ENCODE measurements around the gene SPIB. TPM values are rescaled to one million over a fixed set of nuclear protein-coding genes. Genes with fewer than 3 reads are reported as not detected.
"Not testable (repeated sequence)": the region's sequence is repeated elsewhere in the genome, so short reads cannot be mapped to it uniquely, and the experiment has no call there.

SPIB gene
- total RNA-seq, 2 donors from 2014 or later: not detected

DNA sequence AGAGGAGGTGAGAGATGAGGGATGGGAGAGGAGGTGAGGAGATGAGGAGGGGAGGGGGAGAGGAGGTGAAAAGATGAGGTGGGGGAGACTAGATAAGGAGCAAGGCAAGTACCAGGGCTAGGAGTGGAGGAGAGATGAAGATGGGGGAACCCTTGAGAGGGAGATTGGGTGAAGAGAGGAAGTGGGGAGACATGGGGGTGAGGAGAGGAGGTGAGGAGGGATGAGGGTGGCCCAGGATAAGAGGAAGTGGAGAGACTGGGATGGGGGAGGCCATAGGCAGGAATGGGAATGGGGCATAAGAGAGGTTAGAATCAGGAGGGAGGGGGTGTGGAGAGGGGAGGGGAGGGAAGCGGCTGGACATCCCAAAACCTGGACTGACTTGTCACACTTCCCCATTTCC lies 40.9 kb downstream of the SPIB start:
- ATAC-seq (no peak), DNase-seq (no peak)
- intact Hi-C loops (cut with DNase I): loop anchor here (2.0 to 5.0 kb wide), 3 partner anchors 91 to 103 kb away; partner anchors contain the start of gene NAPSA (in 1 of the 2)

DNA sequence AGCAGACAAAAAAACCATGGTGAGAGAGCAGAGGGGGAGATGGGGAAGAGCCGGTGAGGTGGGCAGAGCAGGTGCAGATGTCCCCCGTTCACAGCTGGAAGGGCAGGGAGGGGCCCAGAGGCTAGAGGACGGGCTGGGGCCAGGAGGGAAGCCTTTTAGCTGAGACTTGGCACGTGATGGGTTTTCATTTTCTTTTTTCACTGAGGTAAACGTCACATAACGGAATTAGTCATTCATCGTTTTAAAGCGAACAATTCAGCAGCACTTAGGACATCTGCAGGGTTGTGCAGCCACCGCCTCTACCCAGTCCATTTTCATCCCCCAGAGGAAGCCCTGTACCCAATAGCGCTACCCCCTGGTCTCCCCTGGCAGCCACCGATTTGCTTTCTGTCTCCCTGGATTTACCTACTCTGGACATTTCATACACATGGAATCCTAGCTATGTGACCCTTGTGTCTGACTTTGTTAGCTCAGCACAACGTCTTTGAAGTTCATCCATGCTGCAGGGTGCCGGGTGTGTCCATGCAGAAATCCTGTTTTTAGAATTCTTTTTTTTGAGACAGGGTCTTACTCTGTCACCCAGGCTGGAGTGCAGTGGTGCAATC lies 41.5 kb downstream of the SPIB start:
- DNase-seq: no peak
- intact Hi-C loops (cut with DNase I): loop anchor here (2.0 to 5.0 kb wide), 3 partner anchors 91 to 103 kb away; partner anchors contain the start of gene NAPSA (in 1 of the 2)
- ATAC-seq: no peak

DNA sequence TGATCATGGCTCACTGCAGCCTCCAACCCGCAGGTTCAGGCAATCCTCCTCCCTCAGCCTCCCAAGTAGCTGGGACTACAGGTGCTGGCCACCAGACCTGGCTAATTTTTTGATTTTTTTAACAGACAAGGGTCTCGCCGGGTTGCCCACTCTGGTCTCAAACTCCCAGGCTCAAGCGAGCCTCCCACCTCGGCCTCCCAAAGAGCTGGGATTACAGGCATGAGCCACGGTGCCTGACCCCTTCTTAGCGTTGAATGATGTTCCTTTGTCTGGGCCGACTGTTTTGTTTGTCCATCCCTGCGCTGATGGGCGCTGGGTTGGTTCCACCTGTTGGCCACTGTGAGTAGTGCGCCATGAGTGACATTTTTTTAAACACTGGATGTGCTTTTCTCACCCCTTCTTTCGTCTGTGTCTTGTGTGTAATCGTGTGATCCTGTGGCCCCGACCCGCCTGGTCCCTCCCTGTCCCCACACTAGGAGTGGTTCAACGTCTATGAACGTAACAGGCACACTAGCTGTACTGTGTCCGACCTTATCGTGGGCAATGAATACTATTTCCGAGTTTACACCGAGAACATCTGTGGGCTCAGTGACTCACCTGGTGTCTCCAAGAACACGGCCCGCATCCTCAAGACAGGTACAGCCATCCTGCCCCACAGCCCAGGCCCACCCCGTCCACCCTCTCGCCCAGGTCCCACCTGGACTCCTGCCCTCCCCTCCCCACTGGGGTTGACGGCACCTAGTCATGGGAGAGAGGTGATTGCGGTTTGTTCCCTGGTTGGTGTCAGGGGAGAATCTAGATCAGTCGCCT lies 42.5 kb downstream of the SPIB start:
- intact Hi-C loops (cut with DNase I): loop anchor here (2.0 to 5.0 kb wide), 3 partner anchors 92 to 104 kb away; partner anchors contain the start of gene NAPSA (in 1 of the 2)

DNA sequence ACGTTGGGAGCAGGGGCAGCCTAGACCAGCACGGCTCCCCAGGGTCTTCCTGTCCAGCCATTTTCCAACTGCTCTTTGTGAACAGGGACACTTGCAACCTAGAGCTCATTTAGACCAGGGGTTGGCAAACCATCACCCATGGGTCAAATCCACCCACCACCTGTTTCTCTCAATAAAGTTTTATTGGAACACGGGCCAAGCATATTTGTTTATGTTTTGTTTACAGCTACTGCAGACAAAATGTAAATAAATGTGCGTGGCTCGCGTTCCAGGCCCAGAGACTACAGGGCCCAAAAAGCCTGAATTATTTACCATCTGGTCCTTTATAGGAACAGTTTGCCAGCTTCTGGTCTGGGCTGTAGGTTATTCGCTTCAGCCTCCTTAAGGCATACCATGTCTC lies 44.2 kb downstream of the SPIB start:
- intact Hi-C loops (cut with DNase I): loop anchor here in 1 of 2 donors (5.0 kb wide), 1 partner anchor 96 kb away; the partner anchor contains the start of gene NAPSA
- ATAC-seq (no peak), DNase-seq (no peak)

More for the DNA sequence above, 42.5 kb downstream of the SPIB start:
- peak; percentile 78 to 79 for ATAC-seq
- DNase-seq: peak; percentile 57

DNA sequence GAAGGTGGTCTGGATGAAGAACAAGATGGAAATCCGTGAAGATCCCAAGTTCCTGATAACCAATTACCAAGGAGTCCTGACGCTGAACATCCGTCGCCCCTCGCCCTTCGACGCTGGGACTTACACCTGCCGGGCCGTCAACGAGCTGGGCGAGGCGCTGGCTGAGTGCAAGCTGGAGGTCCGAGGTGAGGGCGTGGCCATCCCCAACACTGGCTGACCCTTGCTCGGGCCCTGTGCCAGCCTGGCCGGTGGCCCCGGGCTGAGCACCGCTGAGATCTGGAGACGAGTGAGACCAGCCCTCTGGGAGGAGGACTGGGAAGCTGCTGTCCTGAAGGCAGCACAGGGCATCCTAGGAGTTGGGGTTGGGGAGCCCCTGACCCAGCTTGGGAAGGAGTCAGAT lies 45.6 kb downstream of the SPIB start:
- intact Hi-C loops (cut with DNase I): loop anchor here in 1 of 2 donors (5.0 kb wide), 1 partner anchor 97 kb away; the partner anchor contains the start of gene NAPSA
- ATAC-seq (no peak), DNase-seq (no peak)

DNA sequence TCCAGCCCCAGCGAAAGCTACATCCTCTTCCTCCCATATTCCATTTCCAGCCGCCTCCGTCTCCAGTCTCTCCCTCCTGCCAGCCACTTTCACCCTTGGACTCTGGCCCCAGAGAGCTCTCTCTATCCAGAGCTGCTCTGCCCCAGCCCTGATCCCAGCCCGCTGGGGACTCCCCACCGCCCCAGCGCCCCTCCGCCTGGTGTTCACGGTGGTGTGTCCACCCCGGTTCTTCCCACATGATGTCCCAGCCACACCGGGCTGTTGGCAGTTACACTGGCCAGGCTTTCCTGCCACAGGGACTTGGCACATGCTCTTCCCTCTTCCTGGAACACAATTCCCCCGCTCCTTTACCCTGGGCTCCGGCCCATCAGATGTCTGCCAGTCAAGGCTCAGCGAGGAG lies 46.3 kb downstream of the SPIB start:
- intact Hi-C loops (cut with DNase I): loop anchor here in 1 of 2 donors (5.0 kb wide), 1 partner anchor 98 kb away; the partner anchor contains the start of gene NAPSA
- DNase-seq (no peak), ATAC-seq (no peak)

DNA sequence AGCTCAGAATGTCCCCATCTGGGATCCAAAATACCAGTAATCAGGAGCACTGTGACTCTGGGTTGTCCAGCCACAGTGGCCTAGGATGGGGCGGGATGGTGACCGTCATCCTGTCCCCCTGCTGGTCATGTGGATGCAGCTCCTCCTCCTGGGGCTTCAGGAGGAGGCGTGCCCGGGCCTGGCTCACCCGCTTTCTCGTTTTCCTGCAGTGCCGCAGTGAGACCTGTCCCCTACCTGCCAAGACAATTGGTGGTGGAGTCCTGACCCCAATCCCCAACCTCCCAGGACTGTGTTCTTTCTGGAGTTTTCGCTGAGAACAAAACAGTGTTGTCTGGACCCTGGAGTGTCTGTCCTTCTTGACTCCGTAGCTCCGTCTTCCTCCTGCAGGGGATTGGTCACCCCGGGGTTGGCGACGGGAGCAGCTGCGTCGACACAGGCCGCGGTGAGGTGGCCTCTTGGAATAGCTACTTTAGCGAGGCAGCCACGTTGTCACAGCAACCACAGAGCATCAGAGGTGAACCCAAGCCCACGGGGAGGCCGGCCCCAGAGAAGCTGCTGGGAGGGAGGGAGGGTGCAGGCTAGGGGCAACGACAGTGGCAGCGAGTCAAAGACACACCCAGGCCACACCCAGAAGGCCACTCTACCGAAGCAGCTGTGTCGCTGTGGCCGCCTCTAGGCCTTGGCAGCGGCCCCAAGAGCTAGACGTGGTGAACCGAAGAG lies 47.4 kb downstream of the SPIB start:
- intact Hi-C loops (cut with DNase I): no loop called here
- peak in 1 of 2 donors; percentile 38 for ATAC-seq
- no peak for DNase-seq

DNA sequence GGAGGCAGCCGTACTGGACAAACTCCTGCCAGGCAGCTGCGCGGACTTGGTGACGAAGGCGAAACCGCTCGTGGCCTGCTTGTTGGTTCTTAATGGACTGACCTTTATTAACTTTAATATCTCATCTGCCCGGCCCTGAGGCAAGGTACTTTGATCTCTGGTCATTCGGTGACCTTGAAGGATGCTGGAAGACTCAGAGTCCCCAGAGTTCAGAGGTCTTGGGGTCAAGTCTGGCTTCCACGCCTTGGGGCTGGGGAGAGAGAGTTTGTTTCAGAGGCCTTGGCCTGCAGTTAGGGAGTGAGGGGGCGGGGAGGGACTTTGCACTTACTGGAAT lies 47.9 kb downstream of the SPIB start:
- intact Hi-C loops (cut with DNase I): no loop called here
- ATAC-seq (no peak), DNase-seq (no peak)

DNA sequence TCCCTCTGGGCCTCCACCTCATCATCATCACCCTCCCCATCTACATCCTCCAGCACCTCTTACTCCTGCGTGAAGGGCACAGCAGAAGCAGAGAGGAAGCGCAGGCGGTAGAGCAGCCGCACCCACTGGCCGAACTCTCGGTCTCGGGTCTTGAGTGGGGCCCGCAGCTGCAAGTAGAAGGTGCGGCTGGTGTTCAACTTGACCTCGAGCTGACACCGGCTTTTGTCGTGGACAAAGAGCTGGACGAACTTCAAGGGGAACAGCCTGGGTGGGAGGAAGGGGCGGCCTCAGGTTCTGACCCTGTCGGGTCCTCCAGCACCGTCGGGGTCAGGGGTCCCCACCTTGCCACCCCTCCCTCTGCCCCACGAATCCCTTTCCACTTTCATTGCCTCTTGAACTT lies 48.8 kb downstream of the SPIB start:
- DNase-seq (no peak), ATAC-seq (no peak)
- intact Hi-C loops (cut with DNase I): no loop called here

DNA sequence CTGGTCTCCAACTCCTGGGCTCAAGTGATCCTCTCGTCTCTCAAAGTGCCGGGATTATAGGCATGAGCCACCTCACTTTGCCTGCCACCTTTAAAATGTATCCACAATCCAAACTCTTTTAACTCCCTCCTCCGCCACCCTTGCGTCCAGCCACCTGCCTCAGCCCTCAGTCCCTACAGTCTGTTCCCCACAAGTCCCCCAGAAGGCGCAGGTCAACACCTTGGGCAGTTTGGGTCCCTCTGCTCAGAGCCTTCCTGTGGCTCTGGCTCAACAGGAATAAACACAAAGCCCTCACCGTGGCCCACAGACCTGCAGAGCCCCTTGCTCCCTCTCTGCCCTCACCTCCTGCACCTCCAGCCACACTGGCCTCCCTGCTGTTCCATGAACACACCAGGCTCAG lies 50.1 kb downstream of the SPIB start:
- intact Hi-C loops (cut with DNase I): no loop called here
- DNase-seq (no peak), ATAC-seq (no peak)

DNA sequence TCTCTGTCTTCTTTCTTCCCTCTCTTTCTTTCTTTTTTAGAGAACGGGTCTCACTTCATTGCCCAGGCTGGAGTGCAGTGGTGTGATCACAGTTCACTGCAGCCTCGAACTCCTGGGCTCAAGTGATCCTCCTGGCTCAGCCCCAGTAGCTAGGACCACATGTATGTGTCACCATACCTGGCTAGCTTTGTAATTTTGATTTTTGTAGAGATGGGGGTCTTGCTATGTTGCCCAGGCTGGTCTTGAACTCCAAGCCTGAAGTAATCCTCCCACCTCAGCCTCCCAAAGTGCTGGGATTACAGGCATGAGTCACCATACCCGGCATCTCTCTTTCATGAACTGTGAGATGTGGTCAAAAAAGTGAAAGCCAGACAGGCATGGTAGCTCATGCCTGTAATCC lies 54.6 kb downstream of the SPIB start:
- DNase-seq; ATAC-seq; intact Hi-C loops (cut with DNase I): not testable (repeated sequence)

DNA sequence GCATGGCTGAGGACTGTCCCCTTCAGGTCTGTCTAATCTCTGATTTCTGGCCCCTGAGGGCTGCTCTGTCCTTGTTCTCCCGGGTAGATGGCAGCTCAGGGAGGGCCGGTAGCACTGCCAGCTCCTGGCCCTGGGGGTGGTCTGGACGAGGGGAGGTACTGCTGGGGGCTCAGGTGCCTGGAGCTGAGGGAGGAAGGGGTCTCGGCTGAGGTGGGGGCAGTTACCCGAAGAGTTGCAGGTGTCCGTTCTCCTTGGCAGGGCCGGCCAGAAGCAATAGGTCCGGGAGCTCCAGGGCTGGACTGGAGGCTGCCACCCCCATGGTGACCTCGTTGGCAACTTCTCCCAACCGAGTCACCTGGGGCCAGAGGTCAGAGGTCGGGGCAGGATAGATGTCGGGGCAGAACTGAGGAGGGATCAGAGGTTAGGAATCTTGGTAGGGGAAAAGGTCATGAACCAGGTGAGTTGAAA lies 56.4 kb downstream of the SPIB start:
- no peak for DNase-seq
- intact Hi-C loops (cut with DNase I): no loop called here
- ATAC-seq: no peak

DNA sequence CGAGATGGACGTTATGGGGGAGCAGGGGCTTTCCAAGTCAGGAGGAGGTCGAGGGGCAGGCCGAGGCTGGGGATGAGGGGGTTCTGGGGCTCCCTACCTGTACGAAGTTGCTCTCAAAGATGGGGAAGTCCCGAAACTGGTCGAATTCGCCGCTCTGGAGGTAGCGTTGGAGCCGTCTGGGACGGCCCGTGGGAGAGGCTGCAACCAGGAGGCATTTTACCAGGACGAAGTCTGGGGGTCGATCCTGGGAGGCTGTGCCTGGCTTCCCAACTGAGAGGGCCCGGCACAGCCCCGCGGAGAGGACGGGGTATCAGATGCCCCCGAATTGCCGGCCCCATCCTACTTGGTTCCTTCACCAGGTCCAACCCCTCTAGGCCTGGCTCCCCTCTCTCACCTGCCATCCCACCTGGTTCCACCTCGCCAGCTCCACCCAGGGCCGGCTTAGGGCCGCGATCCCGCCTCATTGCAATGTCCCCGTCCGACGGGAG lies 57.0 kb downstream of the SPIB start:
- intact Hi-C loops (cut with DNase I): no loop called here

DNA sequence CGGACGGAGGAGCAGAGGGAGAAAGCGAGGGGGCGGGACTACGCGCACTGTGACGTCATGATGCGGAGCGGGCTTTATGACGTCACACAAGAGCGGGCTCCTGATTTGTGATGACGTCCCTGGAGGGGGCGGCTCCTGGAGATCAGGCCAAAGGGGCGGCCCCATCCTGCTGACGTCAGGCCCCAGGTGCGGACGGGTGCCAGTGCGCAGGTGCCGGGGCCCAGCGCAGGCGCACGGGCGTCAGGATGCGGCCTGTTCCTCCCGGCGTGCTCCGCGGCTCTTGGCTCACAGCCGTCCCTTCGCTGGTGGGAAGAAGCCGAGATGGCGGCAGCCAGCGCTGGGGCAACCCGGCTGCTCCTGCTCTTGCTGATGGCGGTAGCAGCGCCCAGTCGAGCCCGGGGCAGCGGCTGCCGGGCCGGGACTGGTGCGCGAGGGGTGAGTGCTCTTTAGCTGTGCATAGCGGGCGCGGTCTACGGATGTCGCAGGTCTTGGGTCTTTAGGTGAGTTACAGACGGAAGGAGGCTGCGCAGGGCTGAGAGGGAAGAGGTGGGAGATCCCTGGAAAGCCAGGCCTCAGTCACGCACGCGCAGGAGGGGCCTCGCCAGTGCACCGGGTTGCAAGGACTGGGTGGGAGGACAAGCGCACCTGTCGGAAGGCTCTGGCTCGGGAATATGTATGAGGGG lies 57.6 kb downstream of the SPIB start, which contains the start of the genes EMC10 and GARIN5A:
Gene EMC10, plus strand, starts transcription at position 284 of the 683 bp plus-strand sequence. Its CDS starts 38 bp downstream, at position 322.
Gene GARIN5A, minus strand, starts transcription at position 625 of the 683 bp plus-strand sequence. Its CDS starts 460 bp downstream, at position 165.
- ATAC-seq (peak; percentile 96 to 97), DNase-seq (peak; percentile 92)
- intact Hi-C loops (cut with DNase I): no loop called here

More for the DNA sequence above, 57.0 kb downstream of the SPIB start:
- no peak for DNase-seq
- ATAC-seq: no peak

DNA sequence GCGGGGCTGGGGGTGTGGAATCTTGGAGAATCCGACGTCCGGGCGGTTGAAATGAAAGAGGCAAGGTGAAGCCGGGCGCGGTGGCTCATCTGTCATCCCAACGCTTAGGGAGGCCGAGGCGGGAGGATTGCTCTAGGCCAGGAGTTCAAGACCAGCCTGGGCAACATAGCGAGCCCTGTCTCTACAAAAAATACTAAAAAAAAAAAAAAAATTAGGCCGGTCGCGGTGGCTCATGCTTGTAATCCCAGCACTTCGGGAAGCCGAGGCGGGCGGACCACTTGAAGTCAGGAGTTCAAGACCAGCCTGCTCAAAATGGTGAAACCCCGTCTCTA lies 58.1 kb downstream of the SPIB start:
- intact Hi-C loops (cut with DNase I): no loop called here
- ATAC-seq (no peak), DNase-seq (no peak)

DNA sequence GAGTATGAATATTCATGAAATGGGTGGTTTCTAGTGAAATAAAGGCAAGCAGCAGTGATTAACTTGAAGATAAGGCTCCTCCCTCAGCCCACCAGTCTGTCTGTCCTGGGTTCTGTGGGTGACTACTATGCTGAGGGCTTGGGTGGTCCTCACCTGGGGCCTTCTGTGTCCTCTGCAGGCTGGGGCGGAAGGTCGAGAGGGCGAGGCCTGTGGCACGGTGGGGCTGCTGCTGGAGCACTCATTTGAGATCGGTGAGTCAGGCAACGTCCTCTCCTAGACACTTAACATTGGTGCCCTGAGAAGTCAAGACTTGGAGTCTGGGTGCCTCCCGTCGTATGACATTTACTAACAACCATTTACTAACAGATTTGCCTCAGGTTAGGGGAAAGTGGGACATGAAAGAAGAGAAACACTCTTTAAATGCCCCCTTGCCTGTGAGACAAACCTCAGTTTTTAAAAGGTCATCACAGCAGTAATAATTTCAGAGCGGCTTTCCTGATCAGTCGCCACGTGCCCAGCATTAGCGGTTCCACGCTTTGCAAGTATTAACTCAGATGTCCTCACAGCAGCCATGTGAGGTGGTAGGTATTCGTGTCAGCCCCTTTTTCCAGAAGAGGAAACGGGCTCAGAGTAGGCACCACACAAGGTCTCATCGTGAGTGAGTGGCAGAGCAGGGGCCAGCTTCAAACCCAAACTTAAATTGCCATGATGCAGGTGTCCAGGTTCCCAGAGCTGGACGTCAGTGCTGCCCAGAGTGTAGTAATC lies 59.2 kb downstream of the SPIB start:
- intact Hi-C loops (cut with DNase I): no loop called here
- ATAC-seq (no peak), DNase-seq (no peak)

DNA sequence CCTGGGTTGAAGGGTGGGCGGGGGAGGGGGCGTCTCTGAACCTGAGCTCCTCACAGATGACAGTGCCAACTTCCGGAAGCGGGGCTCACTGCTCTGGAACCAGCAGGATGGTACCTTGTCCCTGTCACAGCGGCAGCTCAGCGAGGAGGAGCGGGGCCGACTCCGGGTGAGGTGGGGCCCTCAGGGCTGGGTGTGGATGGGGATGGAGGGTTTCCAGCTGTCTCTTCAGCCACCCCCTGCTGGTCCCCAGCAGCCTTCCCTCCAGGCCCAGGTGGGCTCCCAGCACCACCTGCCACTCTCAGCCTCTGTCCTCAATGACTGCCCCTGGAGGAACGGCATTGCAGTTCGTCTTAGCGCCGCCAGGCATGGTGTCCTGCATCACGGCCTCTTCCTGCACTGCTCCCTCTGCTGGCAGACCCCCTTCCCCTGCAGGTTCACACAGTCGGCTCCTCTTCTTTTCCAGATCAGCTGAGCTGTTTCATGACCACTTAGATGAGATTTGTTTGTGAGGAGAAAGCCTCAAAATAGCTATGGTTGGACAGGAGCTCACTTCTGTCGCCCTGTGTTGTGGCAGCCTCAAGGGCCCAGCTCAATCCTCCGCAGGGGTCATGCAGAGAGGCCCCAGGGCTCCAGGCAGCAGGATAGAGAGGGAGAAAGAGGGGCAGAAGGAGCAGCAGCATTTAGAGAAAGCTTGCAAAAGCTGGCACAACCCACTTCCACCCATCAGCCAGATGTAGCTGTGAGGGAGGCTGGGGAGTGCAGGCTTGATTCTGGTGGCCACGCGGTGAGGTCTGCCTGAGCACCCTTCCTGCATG lies 60.4 kb downstream of the SPIB start:
- no peak for ATAC-seq
- DNase-seq: no peak
- intact Hi-C loops (cut with DNase I): no loop called here
